Activated naive CD4-positive, alpha-beta T cell treated with anti-CD3 and anti-CD28 coated beads, Interleukin-2, amount 50 U/mL, for 24 hours (primary cell): ENCODE data around the gene FIBCD1.
"Not testable (repeated sequence)": the region's sequence is repeated elsewhere in the genome, so short reads cannot be mapped to it uniquely, and the experiment has no call there.

Source experiments
- H3K27ac Mint-ChIP-seq: one replicate; pipeline ENCODE4 v1.8.0; 2021; ENCODE audit warnings: mild to moderate bottlenecking, mixed read lengths
- H3K27me3 Mint-ChIP-seq: one replicate; pipeline ENCODE4 v1.8.0; 2021; ENCODE audit warnings: mixed read lengths
- H3K36me3 Mint-ChIP-seq: one replicate; pipeline ENCODE4 v1.8.0; 2021; ENCODE audit warnings: mixed read lengths
- H3K4me1 Mint-ChIP-seq: one replicate; pipeline ENCODE4 v1.8.0; 2021; ENCODE audit warnings: mixed read lengths
- H3K4me3 Mint-ChIP-seq: one replicate; pipeline ENCODE4 v1.8.0; 2021; ENCODE audit warnings: mild to moderate bottlenecking, mixed read lengths
- H3K9me3 Mint-ChIP-seq: one replicate; pipeline ENCODE4 v1.8.0; 2021; ENCODE audit warnings: mixed read lengths

The FIBCD1 gene

GRCh38 chr9:130914417-130915095 lies 24.5 kb downstream of the FIBCD1 start:
- Mint-ChIP-seq H3K4me3 (no peak overlapping the region), H3K27me3 (no peaks in the 10 kb centered on the region), H3K4me1 (no peaks in the 10 kb centered on the region), H3K36me3 (no peaks in the 10 kb centered on the region), H3K27ac (no peak overlapping the region), H3K9me3 (no peaks in the 10 kb centered on the region)

GRCh38 chr9:130913599-130914416 lies 25.2 kb downstream of the FIBCD1 start:
- no peaks in the 10 kb centered on the region for H3K9me3 Mint-ChIP-seq
- no peaks in the 10 kb centered on the region for H3K4me1 Mint-ChIP-seq
- H3K4me3 Mint-ChIP-seq, result no peak overlapping the region
- no peak overlapping the region for H3K27ac Mint-ChIP-seq
- no peaks in the 10 kb centered on the region for H3K27me3 Mint-ChIP-seq
- no peaks in the 10 kb centered on the region for H3K36me3 Mint-ChIP-seq

- H3K36me3 Mint-ChIP-seq, result no peaks in the 10 kb centered on the region
- H3K27ac Mint-ChIP-seq, result no peak overlapping the region
- no peak overlapping the region for H3K4me3 Mint-ChIP-seq
- H3K4me1 Mint-ChIP-seq, result no peaks in the 10 kb centered on the region
- H3K27me3 Mint-ChIP-seq, result no peaks in the 10 kb centered on the region
- H3K9me3 Mint-ChIP-seq, result no peaks in the 10 kb centered on the region
Measured at GRCh38 chr9:130912932-130913598, 26.0 kb downstream of the FIBCD1 start.

GRCh38 chr9:130911254-130912049 lies 27.6 kb downstream of the FIBCD1 start:
- H3K4me3 Mint-ChIP-seq, result no peak overlapping the region

GRCh38 chr9:130910670-130911069 lies 28.4 kb downstream of the FIBCD1 start:
- H3K27ac Mint-ChIP-seq, H3K36me3 Mint-ChIP-seq, H3K4me1 Mint-ChIP-seq: not testable (repeated sequence)

More at GRCh38 chr9:130911254-130912049, 27.6 kb downstream of the FIBCD1 start:
- no peaks in the 10 kb centered on the region for H3K9me3 Mint-ChIP-seq
- no peaks in the 10 kb centered on the region for H3K27me3 Mint-ChIP-seq
- no peak overlapping the region for H3K27ac Mint-ChIP-seq
- H3K4me1 Mint-ChIP-seq, result no peaks in the 10 kb centered on the region
- H3K36me3 Mint-ChIP-seq, result no peaks in the 10 kb centered on the region

GRCh38 chr9:130910041-130910440 lies 29.0 kb downstream of the FIBCD1 start:
- not testable (repeated sequence) for H3K27me3 Mint-ChIP-seq, H3K27ac Mint-ChIP-seq, H3K36me3 Mint-ChIP-seq, H3K4me3 Mint-ChIP-seq, H3K4me1 Mint-ChIP-seq, H3K9me3 Mint-ChIP-seq

More at GRCh38 chr9:130910670-130911069, 28.4 kb downstream of the FIBCD1 start:
- not testable (repeated sequence) for H3K4me3 Mint-ChIP-seq, H3K9me3 Mint-ChIP-seq, H3K27me3 Mint-ChIP-seq

- H3K4me3 Mint-ChIP-seq, result no peak overlapping the region
- H3K9me3 Mint-ChIP-seq, result no peaks in the 10 kb centered on the region
- no peaks in the 10 kb centered on the region for H3K4me1 Mint-ChIP-seq
- no peaks in the 10 kb centered on the region for H3K27me3 Mint-ChIP-seq
- H3K36me3 Mint-ChIP-seq, result no peaks in the 10 kb centered on the region
- no peak overlapping the region for H3K27ac Mint-ChIP-seq
Measured at GRCh38 chr9:130908878-130909355, 30.1 kb downstream of the FIBCD1 start.

GRCh38 chr9:130908146-130908877 lies 30.7 kb downstream of the FIBCD1 start:
- no peaks in the 10 kb centered on the region for H3K9me3 Mint-ChIP-seq
- no peaks in the 10 kb centered on the region for H3K27me3 Mint-ChIP-seq
- H3K4me3 Mint-ChIP-seq, result no peak overlapping the region
- H3K4me1 Mint-ChIP-seq, result no peaks in the 10 kb centered on the region
- H3K36me3 Mint-ChIP-seq, result no peaks in the 10 kb centered on the region
- H3K27ac Mint-ChIP-seq, result no peak overlapping the region

- no peaks in the 10 kb centered on the region for H3K27me3 Mint-ChIP-seq
- no peak overlapping the region for H3K4me3 Mint-ChIP-seq
- no peaks in the 10 kb centered on the region for H3K9me3 Mint-ChIP-seq
- no peak overlapping the region for H3K27ac Mint-ChIP-seq
- H3K36me3 Mint-ChIP-seq, result no peaks in the 10 kb centered on the region
- H3K4me1 Mint-ChIP-seq, result no peaks in the 10 kb centered on the region
Measured at GRCh38 chr9:130906735-130907416, 32.2 kb downstream of the FIBCD1 start.

- Mint-ChIP-seq H3K27me3 (no peaks in the 10 kb centered on the region), H3K4me3 (no peak overlapping the region), H3K4me1 (no peaks in the 10 kb centered on the region)
Measured at GRCh38 chr9:130905902-130906734, 32.9 kb downstream of the FIBCD1 start.

GRCh38 chr9:130905125-130905901 lies 33.7 kb downstream of the FIBCD1 start:
- Mint-ChIP-seq H3K9me3 (no peaks in the 10 kb centered on the region), H3K36me3 (no peaks in the 10 kb centered on the region), H3K4me3 (no peak overlapping the region), H3K27me3 (no peaks in the 10 kb centered on the region), H3K27ac (no peak overlapping the region), H3K4me1 (no peaks in the 10 kb centered on the region)

More at GRCh38 chr9:130905902-130906734, 32.9 kb downstream of the FIBCD1 start:
- no peak overlapping the region for H3K27ac Mint-ChIP-seq
- no peaks in the 10 kb centered on the region for H3K9me3 Mint-ChIP-seq
- H3K36me3 Mint-ChIP-seq, result no peaks in the 10 kb centered on the region

- Mint-ChIP-seq H3K27ac (no peak overlapping the region), H3K36me3 (no peaks in the 10 kb centered on the region), H3K9me3 (no peaks in the 10 kb centered on the region), H3K27me3 (no peaks in the 10 kb centered on the region), H3K4me1 (no peaks in the 10 kb centered on the region), H3K4me3 (no peak overlapping the region)
Measured at GRCh38 chr9:130904070-130905044, 34.7 kb downstream of the FIBCD1 start.
